Measurements from ENCODE around the gene NPLOC4.

GRCh38 chr17:81547614-81547982, 89.3 kb downstream of the NPLOC4 start:
- no peak for TF ChIP-seq CTCF (IDR thresholded peaks at IDR 0.05)
- TF ChIP-seq POLR2A (IDR thresholded peaks at IDR 0.05), result no peak

All from heart left ventricle (tissue), 13 donors.